Measurements from ENCODE around the gene IRAK1. TPM values are rescaled to one million over a fixed set of nuclear protein-coding genes. Genes with fewer than 3 reads are reported as not detected.

IRAK1 gene
- total and polyA plus RNA-seq, 12 donors = 36.9 to 142 (median 88.8) TPM

DNA sequence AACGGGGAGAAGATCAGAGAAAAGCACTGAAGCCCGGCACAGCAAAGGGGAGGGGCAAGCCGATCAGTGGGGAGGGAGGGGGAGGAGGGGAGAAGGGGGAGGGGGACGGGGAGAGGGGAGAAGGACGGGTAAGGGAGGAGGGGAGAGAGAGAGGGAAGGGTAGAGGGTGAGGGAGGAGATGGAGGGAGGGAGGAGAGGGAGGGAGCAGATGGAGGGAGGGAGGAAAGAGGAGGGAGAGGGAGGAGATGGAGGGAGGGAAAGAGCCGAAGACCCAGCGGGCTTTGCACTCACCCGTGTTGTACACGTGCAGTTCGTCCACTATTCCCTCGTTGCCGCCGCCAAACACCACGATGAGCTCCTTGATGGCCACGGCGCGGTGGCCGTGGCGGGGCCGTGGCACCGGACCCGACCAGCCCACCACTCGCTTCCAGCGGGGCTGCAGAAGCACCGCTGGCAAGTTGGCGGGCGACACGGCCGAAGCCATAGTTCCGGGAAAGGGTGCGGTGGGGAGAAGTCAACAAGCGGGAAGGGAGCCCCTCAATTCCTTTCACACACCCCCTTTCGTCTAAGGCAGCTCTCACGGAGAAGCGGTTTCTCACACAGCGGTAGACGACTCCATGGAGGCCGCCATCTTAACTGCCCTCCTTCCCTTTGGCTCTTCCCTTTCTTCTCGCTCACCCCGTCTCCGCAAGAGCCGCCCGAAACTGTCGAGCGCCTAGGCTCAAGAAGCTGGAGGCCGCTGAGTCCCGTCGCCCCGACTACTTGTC lies 49.2 kb downstream of the IRAK1 start:
- intact Hi-C loops (cut with DNase I) = no loop called here
- peak overlapping the region; percentile 93 to 99 (median 98) for H3K27ac ChIP-seq
- H3K9me3 ChIP-seq (replicated peaks in 1 of 3) = no peaks in the 10 kb centered on the region
- no peaks in the 10 kb centered on the region for H3K27me3 ChIP-seq
- peaks cover 24 to 59% of the 10 kb centered on the region in 2 donors for H3K4me1 ChIP-seq (replicated peaks in 1 of 2)
- peak in 1 of 2 donors; percentile 50 for TF ChIP-seq POLR2A (IDR thresholded peaks at IDR 0.05)
- TF ChIP-seq, protein P1, sequence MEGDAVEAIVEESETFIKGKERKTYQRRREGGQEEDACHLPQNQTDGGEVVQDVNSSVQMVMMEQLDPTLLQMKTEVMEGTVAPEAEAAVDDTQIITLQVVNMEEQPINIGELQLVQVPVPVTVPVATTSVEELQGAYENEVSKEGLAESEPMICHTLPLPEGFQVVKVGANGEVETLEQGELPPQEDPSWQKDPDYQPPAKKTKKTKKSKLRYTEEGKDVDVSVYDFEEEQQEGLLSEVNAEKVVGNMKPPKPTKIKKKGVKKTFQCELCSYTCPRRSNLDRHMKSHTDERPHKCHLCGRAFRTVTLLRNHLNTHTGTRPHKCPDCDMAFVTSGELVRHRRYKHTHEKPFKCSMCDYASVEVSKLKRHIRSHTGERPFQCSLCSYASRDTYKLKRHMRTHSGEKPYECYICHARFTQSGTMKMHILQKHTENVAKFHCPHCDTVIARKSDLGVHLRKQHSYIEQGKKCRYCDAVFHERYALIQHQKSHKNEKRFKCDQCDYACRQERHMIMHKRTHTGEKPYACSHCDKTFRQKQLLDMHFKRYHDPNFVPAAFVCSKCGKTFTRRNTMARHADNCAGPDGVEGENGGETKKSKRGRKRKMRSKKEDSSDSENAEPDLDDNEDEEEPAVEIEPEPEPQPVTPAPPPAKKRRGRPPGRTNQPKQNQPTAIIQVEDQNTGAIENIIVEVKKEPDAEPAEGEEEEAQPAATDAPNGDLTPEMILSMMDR (IDR thresholded peaks at IDR 0.05) = no peak
- peak; percentile 65 to 82 (median 71) for DNase-seq
- H3K36me3 ChIP-seq (replicated peaks in 1 of 2) = no peaks in the 10 kb centered on the region
- 0 to 17% (median 5%) methylated on average over 36 to 47 of the region's 49 CpGs; no CpG with 5 or more reads in 1 of the 4 donors for WGBS, 4 donors
- peak overlapping the region; percentile 73 to 86 (median 80) for H3K4me3 ChIP-seq

DNA sequence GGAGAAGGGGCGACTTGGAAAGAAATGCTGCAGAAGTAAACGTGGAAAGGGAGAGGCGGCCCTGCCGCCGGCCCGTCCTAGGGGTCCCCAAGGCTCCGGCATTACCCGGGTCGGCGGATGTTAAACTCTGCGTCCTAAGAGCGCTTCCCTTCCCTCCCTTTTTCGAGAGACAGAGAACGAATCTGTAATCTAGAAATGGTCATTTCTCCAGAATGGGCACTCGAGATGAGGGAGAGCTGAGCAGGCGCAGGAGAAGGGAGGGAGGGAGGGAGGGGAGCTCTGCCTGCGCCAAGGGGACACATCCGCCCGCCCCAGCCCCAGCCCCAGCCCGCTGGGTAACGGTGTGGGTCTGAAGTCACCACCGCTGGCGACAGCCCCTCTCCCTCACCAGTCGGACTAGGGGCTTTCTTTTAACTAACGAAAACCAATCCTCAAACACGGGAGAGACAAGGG lies 49.8 kb downstream of the IRAK1 start:
- peak in 4 of 7 donors; percentile 52 to 62 (median 56) for DNase-seq
- Histone ChIP-seq H3K4me3 (peak overlapping the region in 2 of 4 donors; percentile 73 to 81), H3K27ac (peak overlapping the region; percentile 41 to 99 (median 98)), H3K4me1 (replicated peaks in 1 of 2) (peaks cover 24 to 59% of the 10 kb centered on the region in 2 donors), H3K36me3 (replicated peaks in 1 of 2) (no peaks in the 10 kb centered on the region), H3K9me3 (replicated peaks in 1 of 3) (no peaks in the 10 kb centered on the region), H3K27me3 (no peaks in the 10 kb centered on the region)
- intact Hi-C loops (cut with DNase I) = no loop called here
- 1 to 23% (median 15%) methylated on average over 17 to 26 of the region's 26 CpGs; no CpG with 5 or more reads in 1 of the 4 donors for WGBS, 4 donors
- TF ChIP-seq, protein P1 (IDR thresholded peaks at IDR 0.05) = no peak
- peak in 1 of 2 donors; percentile 9 for TF ChIP-seq POLR2A (IDR thresholded peaks at IDR 0.05)

DNA sequence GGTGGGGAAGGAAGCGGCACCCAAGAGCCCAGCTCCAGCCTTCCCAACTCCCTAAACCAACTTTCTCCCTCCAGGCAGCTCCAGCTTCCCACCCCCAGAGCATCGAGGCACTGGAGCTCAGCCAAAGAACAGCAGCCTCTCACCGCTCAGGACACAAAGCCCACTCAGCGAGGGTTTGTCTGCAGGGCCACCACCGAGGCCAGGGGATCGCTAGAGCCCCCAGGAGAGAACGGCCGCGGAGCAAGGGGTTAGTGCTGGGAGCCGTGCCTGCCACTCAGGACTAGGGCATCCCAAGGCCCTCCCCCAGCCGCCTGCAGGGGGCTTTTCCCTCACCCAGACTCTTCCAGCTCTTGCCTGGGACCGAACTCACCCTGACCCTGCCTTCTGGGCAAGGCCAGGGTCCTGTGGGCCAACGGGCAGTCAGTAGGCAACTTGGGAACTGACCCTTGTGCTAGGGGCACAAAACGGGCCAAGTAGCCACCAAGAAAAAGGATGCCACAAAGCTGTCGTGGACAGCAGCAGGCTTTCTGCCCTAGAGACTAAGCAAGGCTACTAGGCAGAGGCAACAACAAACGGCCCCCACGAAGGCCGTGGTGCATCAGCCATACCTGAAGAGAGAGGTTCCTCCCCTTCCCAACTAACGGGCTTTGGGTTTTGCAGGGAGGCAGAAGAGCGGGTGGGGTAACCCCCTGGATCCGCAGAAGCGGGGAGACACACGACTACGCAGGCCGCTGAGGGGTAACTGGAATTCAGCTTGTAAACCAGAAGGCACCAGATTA lies 50.4 kb downstream of the IRAK1 start:
- WGBS, 4 donors = 8 to 46% (median 25%) methylated on average over 10 to 25 of the region's 25 CpGs
- H3K27me3 ChIP-seq = no peaks in the 10 kb centered on the region
- intact Hi-C loops (cut with DNase I) = no loop called here
- TF ChIP-seq, protein P1 (IDR thresholded peaks at IDR 0.05) = no peak
- no peak for TF ChIP-seq POLR2A (IDR thresholded peaks at IDR 0.05)
- H3K36me3 ChIP-seq (replicated peaks in 1 of 2) = no peaks in the 10 kb centered on the region
- H3K27ac ChIP-seq = peak overlapping the region; percentile 41 to 99 (median 98)
- H3K4me3 ChIP-seq = peak overlapping the region in 2 of 4 donors; percentile 73 to 81
- peak in 1 of 7 donors; percentile 38 for DNase-seq
- no peaks in the 10 kb centered on the region for H3K9me3 ChIP-seq (replicated peaks in 1 of 3)
- peaks cover 24 to 54% of the 10 kb centered on the region in 2 donors for H3K4me1 ChIP-seq (replicated peaks in 1 of 2)

DNA sequence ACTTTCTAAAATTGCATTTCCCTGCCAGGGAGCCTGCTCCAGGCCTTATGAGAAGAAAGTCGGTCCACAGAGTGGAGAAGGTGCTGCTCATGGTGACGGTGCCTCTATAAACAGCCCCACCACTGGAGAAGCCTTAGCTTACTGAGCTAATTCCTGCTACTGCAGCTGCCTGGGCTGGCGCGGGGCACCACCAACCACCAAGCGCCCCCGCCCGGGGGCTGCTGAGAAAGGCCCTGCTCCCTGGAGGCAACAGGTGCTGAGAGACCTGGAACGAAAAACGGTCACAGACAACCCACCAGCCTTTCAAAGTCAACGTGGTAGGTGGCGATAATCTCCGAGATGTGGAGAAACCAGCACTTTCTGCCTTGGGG lies 51.0 kb downstream of the IRAK1 start:
- WGBS, 4 donors = 4 to 66% (median 41%) methylated on average over 12 of the region's 12 CpGs; no CpG with 5 or more reads in 1 of the 4 donors
- no peaks in the 10 kb centered on the region for H3K27me3 ChIP-seq
- DNase-seq = peak in 1 of 7 donors; percentile 34
- TF ChIP-seq, protein P1 (IDR thresholded peaks at IDR 0.05) = no peak
- no peak for TF ChIP-seq POLR2A (IDR thresholded peaks at IDR 0.05)
- peak overlapping the region in 1 of 4 donors; percentile 73 for H3K4me3 ChIP-seq
- H3K36me3 ChIP-seq (replicated peaks in 1 of 2) = peaks cover 0 to 2% of the 10 kb centered on the region in 2 donors
- peak overlapping the region in 3 of 5 donors; percentile 96 to 98 (median 98) for H3K27ac ChIP-seq
- intact Hi-C loops (cut with DNase I) = no loop called here
- peaks cover 18 to 49% of the 10 kb centered on the region in 2 donors for H3K4me1 ChIP-seq (replicated peaks in 1 of 2)
- H3K9me3 ChIP-seq (replicated peaks in 1 of 3) = no peaks in the 10 kb centered on the region
